Left lobe of liver (tissue), 2 donors: Measurements from ENCODE around the gene FADS6. TPM values are rescaled to one million over a fixed set of nuclear protein-coding genes. Genes with fewer than 3 reads are reported as not detected.
A peak's percentile ranks its signal among the peaks of the same experiment; 100 is the strongest.
"Not testable (repeated sequence)": the region's sequence is repeated elsewhere in the genome, so short reads cannot be mapped to it uniquely, and the experiment has no call there.

ENCODE experiments used
- ATAC-seq: fragments of 200-7000 bp; cut with Tn5 transposase; one replicate; pipeline ENCODE4 v1.9.1; 2020; ENCODE audit warnings: mild to moderate bottlenecking, moderate library complexity
- DNase-seq: peaks from one replicate; pipeline ENCODE4 v3.0.0-alpha.2; 2020; ENCODE audit warnings: low spot score
- total RNA-seq: library from RNA; stranded (reverse); gene quantifications from one replicate; pipeline ENCODE4 v1.2.1, GENCODE V29; 2021
- donor health status: DM: no; HTN: no; CAD: no; lungs with moderate emphysema.
- donor health status: DM: no; HTN: yes; CAD: no.

Gene FADS6
- total RNA-seq, 1 donor from 2014 or later: 1.8 TPM

GRCh38 chr17:74870512-74870911 is 22.9 kb downstream of the FADS6 start:
- DNase-seq (no peak), ATAC-seq (no peak)

GRCh38 chr17:74870028-74870427 is 23.4 kb downstream of the FADS6 start:
- not testable (repeated sequence) for DNase-seq, ATAC-seq

GRCh38 chr17:74868908-74869255 is 24.6 kb downstream of the FADS6 start:
- ATAC-seq: no peak
- no peak for DNase-seq

DNA sequence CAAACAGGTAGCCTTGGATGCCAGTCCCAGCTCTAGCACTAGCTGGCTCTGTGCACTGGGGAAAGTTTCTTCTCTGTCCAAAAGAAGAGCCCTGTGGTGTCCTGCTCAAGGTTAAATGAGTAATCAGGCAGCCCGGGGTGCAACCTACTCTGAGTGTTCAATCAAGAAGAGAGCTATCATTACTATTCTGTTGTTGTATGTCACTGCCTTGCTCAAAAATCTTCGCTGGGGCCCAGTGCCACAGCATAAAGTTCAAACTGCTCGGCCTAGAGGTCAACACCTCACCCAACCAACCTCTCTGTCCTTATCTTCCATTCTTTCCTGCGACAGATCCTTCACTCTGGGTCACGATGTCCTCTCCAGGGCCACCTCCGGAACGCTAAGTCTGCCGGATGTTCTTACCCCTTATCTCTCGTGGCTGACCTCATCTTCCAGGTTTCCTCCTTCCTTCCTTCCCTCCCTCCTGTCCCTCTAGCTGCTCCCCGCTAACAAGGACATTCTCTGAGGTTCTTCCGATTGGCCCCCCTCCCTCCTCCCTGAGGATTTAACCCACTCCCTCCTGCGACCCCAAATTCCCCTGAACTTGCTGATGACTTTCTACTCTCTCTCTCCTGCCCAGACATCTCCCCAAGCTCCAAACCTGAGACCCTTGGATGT is 25.1 kb downstream of the FADS6 start:
- ATAC-seq: no peak

GRCh38 chr17:74866198-74866835 is 27.1 kb downstream of the FADS6 start:
- no peak for ATAC-seq
- no peak for DNase-seq

More for the DNA sequence above, 25.1 kb downstream of the FADS6 start:
- DNase-seq: no peak

DNA sequence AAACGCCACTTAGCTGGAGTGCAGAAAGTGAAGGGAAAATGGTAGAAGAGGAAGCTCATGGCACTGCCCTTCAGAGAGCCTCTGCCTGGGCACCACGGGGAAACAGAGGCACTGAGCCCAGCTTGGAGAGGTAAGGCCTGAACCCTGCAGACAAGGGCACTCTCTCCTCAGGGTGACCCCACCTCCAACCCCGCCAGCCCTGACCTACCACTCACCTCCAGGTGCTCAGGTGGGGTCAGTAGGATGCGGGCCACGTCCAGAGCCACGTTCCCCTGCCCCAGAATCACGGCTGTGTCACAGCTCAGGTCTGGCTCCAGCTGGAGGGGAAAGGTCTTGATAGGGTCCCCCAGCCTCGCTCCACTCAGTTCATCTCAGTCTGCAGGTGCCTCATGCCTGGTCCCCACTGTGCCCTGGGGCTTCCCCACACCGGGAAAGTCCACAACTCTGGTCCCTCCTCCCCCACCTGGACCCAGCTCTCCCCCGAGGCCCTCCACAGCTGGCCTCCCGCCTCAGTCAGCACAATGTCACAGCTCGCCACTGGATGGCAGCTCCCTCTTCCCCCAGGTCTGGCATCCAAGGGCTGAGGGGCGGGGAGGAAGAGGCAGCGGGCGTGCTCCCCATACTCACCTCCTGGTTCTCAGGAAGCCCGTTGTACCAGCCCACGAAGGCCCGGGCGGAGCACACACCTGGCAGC is 27.8 kb downstream of the FADS6 start:
- no peak for DNase-seq
- no peak for ATAC-seq

- DNase-seq (peak; percentile 76), ATAC-seq (peak; percentile 80)
These were observed 28.5 kb downstream of the FADS6 start for GRCh38 chr17:74864866-74865395.

GRCh38 chr17:74864297-74864865 is 29.1 kb downstream of the FADS6 start:
- no peak for ATAC-seq
- DNase-seq: no peak

GRCh38 chr17:74863420-74864296 is 29.8 kb downstream of the FADS6 start:
- DNase-seq (no peak), ATAC-seq (no peak)

GRCh38 chr17:74862919-74863318 is 30.5 kb downstream of the FADS6 start:
- ATAC-seq (no peak), DNase-seq (no peak)

DNA sequence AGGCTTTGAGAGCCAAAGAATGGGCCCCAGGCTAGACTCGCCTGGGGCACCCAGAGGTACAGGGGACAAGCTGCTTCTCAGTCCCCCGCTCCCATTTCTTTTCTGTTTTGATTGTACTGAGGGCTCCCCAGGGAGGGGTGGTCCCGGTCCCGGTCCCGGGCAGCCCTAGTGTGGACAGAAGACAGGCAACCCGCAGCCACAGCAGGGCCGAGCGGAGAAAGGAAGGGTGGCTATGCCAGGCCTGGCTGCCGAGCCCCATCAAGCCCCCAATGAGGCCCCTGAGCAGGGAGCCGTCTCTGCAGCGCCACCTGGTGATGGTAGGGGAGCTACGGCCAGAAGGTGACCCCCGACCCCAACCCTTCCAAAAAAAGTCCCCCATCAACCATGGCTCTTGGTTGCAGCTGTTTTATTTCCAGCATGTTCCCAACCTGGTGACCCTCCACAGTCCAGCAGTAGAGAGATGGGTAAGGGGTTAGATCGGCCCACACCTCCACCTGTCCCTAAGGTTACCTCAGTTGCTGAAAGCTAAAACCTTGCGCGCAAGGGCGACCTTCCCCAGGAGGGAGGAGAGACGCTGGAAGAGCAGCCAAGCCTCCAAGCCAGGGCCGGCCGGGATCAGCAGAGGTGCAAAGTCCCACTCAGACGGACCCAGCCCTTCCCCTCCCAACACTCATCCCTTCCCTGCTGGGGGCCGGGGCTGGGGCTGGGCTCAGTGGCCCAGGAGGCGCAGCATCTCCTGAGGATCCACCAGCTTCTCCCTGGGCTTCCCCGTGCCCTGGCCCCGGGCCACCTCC is 31.1 kb downstream of the FADS6 start:
- ATAC-seq: peak; percentile 70
- no peak for DNase-seq

- DNase-seq (no peak), ATAC-seq (no peak)
These were observed 31.7 kb downstream of the FADS6 start for GRCh38 chr17:74861662-74862107.

GRCh38 chr17:74860872-74861661 is 32.4 kb downstream of the FADS6 start:
- ATAC-seq: no peak
- DNase-seq: no peak

- ATAC-seq: no peak
- no peak for DNase-seq
These were observed 33.1 kb downstream of the FADS6 start for GRCh38 chr17:74860229-74860871.

GRCh38 chr17:74859459-74860228 is 33.8 kb downstream of the FADS6 start, which contains the start of gene GRIN2C:
GRIN2C (minus strand) TSS chr17:74859885; CDS start chr17:74855092, 4,793 bp downstream.
- DNase-seq: no peak
- no peak for ATAC-seq

DNA sequence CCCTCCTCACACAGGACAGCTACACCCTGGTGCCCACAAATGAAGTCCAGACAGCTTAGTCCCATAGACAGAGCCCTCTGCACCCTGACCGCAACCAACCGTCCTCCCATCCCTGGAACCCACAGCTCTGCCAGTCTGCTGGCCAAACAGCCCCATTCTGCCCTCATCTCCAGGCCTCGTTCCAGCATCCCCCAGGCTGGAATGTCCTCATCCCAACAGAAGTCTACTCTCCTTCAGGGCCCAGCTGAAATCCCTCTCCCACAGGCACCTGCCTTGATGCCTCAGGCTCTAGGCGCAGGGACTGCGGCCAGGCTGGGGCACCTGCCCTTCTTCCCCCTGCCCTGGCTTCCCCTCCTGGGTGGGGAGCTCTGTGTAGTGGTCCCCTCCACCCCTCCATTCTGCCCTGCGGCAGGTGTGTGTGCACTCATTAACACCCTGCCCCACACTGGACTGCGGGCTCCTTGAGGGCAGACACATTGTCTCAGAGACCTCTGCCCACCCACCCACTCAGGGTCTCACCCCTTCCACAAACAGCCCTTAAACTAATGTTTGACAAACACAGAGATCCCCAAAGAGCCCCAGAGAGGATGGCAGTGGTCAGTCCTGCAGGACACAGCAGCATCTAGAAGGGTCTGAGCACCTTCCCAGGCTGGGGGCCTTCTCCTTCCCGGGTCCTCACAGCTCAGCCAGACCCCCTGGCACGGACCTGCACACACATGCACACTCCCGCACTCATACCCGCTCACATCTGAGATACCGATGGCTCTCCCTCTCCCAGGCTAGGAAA is 34.6 kb downstream of the FADS6 start:
- ATAC-seq (no peak), DNase-seq (no peak)

DNA sequence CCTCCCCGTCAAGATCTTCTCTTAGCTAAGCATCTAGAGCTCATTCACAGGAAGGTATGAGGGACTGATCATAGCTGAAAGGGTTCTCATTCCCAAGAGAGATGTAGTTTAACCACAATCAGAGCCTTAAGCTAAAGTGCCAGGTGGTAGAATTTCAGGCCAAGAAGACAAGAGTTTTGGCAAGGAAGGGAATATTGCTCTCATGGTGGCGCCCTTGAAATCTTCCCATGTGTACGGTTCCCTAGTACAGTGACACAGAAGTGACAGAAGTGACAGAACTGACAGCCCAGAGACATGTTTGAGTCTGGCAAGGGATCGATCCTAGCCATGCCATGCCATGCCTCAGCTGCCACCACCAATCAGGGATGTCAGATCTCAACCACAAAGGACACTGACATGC is 36.2 kb downstream of the FADS6 start:
- no peak for ATAC-seq
- DNase-seq: no peak
